H1 (cell line): ENCODE data around the gene CXCL14.

ENCODE experiments used
- CTCF ChIP-seq, 3 experiments: IDR thresholded peaks; 1 replicate in 2 of 3; 2 replicates in 1 of 3; pipeline versions ENCODE4 v1.5.1 to v1.6.1; 2011; ENCODE audit warnings: low read length in 3 of 3, mild to moderate bottlenecking in 3 of 3, inconsistent platforms in 2 of 3, low read depth in 1 of 3, moderate library complexity in 1 of 3; ENCODE audit not compliant: insufficient read depth in 1 of 3; ENCODE audit errors: control extremely low read depth in 1 of 3
- EGR1 ChIP-seq: IDR thresholded peaks from 2 replicates; pipeline ENCODE4 v1.6.1; 2011; ENCODE audit warnings: low read depth, low read length, borderline replicate concordance
- JUND ChIP-seq: IDR thresholded peaks from 2 replicates; pipeline ENCODE4 v1.6.1; 2011; ENCODE audit warnings: mild to moderate bottlenecking, improper control_type of control experiment, low read length
- NRF1 ChIP-seq: IDR thresholded peaks from 2 replicates; pipeline ENCODE4 v1.6.1; 2011; ENCODE audit warnings: mild to moderate bottlenecking, low read depth, low read length, improper control_type of control experiment
- POLR2A ChIP-seq, 2 experiments: IDR thresholded peaks; 1 replicate in 1 of 2; 2 replicates in 1 of 2; pipeline ENCODE4 v1.6.1; 2011; ENCODE audit warnings: low read depth in 2 of 2, low read length in 2 of 2, mild to moderate bottlenecking in 2 of 2; ENCODE audit errors: control extremely low read depth in 1 of 2
- POLR2AphosphoS5 ChIP-seq: IDR thresholded peaks from 2 replicates; pipeline ENCODE4 v1.6.1; 2011; ENCODE audit warnings: low read depth, low read length
- RAD21 ChIP-seq, 2 experiments: IDR thresholded peaks in 1 of 2; conservative IDR thresholded peaks in 1 of 2; 2 replicates each; pipeline ENCODE4 v1.6.1; 2011; ENCODE audit warnings: low read depth in 2 of 2, low read length in 2 of 2, improper control_type of control experiment in 1 of 2, inconsistent platforms in 1 of 2, mild to moderate bottlenecking in 1 of 2, moderate library complexity in 1 of 2
- TAF1 ChIP-seq: IDR thresholded peaks from 2 replicates; pipeline ENCODE4 v1.6.1; 2011; ENCODE audit warnings: mild to moderate bottlenecking, low read depth, low read length
- USF2 ChIP-seq: IDR thresholded peaks from 2 replicates; pipeline ENCODE4 v1.6.1; 2011; ENCODE audit warnings: low read length, improper control_type of control experiment
- ZNF274 ChIP-seq: IDR thresholded peaks from 2 replicates; pipeline ENCODE4 v1.7.0; 2012; ENCODE audit warnings: low read length, borderline replicate concordance; ENCODE audit errors: extremely low read depth

GRCh38 chr5:135605221-135605620 is 26.4 kb upstream of the CXCL14 start:
- TF ChIP-seq POLR2AphosphoS5 (no peak), JUND (no peak), TAF1 (no peak), NRF1 (no peak), RAD21 (IDR thresholded peaks at IDR 0.05 in 1 of 2, conservative IDR thresholded peaks at IDR 0.05 in 1 of 2; ENCODE audit: low read depth in 2 of 2, low read length in 2 of 2) (no peak), POLR2A (IDR thresholded peaks at IDR 0.05; ENCODE audit: control extremely low read depth in 1 of 2, low read depth in 2 of 2, low read length in 2 of 2) (no peak), CTCF (IDR thresholded peaks at IDR 0.05; ENCODE audit: control extremely low read depth in 1 of 3, insufficient read depth in 1 of 3, low read depth in 1 of 3, low read length in 3 of 3) (no peak), EGR1 (no peak), USF2 (no peak), ZNF274 (no peak)
